ENCODE data around the gene VARS1. TPM values are rescaled to one million over a fixed set of nuclear protein-coding genes. Genes with fewer than 3 reads are reported as not detected.
"Not testable (repeated sequence)": the region's sequence is repeated elsewhere in the genome, so short reads cannot be mapped to it uniquely, and the experiment has no call there.

Gene VARS1
- total RNA-seq, 1 donor from 2014 or later, result 29.1 TPM

- DNase-seq, result no peak
Measured at GRCh38 chr6:31822036-31822821, 26.7 kb upstream of the VARS1 start.

DNA sequence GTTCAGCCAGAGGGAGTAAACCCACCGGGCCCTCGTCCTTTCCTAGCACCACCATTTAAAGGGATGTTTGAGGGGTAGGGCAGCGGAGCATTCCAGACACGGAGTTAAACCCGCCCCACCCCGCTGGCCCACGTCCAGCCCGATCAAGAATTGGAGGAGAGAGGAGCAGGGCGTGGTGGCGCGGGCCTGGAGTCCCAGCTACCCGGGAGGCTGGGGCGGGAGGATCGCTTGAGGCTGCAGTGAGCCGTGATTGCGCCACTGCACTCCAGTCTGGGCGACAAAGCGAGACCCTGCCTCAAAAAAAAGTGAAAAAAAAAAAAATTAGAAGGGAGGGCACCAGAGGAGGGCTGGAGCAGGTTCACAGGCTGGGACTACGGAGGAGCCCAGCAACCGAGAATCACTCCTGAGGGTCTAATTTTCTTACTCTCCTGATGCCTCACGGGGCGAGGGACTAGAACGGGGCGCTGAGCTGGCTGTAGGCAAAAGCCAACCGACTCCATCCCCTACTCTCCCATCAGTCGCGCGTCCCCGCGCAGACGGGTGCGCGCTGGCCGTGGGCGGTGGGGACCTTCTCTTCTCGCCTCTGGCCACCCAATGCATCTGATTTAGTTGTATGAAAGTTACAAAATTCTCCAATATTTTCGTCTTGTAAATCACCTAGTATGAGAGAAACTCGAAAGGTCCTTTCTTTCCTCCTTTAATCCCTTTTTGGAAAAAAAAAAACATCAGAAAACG is 25.9 kb upstream of the VARS1 start:
- DNase-seq, result no peak

DNA sequence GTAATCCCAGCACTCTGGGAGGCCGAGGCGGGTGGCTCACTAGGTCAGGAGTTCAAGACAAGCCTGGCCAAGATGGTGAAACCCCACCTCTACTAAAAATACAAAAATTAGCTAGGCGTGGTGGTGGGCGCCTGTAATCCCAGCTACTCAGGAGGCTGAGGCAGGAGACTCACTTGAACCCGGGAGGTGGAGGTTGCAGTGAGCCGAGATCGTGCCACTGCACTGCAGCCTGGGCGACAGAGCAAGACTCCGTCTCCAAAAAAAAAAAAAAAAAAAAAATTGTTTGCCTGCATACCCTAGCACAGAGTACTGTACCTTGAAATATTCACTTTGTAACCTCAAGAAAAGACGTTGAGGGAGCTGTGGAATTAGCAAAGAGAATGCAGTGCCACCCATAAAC is 24.8 kb upstream of the VARS1 start:
- not testable (repeated sequence) for DNase-seq

DNA sequence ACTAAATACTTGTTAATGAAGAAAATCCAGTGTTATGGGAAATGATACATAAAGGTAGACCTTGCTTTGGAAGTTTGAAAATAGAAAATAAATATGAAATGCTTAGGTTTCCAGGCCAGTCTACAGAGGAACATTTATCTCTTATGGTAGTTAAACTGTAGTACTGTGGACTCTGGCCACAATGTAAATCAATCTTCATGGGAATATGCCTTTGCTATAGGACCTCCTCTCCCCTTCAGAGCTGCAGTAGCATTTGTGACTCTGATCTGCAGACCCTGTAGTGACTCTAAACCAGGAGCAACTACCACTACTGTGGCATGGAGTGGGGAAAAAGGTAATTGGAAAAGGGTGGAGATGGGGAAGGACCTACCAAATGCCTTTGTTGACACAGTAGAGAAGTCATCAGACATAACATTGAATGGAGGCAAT is 24.3 kb upstream of the VARS1 start:
- no peak for DNase-seq

DNA sequence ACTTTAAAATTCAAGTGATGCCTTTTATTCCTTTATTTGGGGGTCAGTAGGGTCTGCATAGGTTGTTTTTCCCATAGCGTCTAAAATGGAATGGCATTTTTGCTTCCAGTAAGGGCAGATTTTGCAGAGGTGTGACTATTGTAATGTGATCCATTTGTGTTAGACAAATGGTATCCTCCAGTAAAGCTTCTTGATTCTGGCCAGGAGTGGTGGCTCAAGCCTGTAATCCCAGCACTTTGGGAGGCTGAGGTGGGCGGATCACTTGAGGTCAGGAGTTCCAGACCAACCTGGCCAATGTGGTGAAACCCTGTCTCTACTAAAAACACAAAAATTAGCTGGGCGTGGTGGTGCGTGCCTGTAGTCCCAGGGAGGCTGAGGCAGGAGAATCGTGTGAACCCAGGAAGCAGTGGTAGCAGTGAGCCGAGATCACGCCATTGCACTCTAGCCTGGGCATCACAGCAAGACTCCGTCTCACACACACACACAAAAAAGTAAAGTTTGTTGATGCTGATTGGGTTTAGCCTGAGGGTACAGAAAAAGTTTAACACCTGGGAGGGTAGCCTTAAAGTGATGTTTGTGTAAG is 22.5 kb upstream of the VARS1 start:
- not testable (repeated sequence) for DNase-seq

DNA sequence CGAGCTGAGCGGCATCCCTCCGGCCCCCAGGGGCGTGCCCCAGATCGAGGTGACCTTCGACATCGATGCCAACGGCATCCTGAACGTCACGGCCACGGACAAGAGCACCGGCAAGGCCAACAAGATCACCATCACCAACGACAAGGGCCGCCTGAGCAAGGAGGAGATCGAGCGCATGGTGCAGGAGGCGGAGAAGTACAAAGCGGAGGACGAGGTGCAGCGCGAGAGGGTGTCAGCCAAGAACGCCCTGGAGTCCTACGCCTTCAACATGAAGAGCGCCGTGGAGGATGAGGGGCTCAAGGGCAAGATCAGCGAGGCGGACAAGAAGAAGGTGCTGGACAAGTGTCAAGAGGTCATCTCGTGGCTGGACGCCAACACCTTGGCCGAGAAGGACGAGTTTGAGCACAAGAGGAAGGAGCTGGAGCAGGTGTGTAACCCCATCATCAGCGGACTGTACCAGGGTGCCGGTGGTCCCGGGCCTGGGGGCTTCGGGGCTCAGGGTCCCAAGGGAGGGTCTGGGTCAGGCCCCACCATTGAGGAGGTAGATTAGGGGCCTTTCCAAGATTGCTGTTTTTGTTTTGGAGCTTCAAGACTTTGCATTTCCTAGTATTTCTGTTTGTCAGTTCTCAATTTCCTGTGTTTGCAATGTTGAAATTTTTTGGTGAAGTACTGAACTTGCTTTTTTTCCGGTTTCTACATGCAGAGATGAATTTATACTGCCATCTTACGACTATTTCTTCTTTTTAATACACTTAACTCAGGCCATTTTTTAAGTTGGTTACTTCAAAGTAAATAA is 21.8 kb upstream of the VARS1 start:
- DNase-seq, result not testable (repeated sequence)

DNA sequence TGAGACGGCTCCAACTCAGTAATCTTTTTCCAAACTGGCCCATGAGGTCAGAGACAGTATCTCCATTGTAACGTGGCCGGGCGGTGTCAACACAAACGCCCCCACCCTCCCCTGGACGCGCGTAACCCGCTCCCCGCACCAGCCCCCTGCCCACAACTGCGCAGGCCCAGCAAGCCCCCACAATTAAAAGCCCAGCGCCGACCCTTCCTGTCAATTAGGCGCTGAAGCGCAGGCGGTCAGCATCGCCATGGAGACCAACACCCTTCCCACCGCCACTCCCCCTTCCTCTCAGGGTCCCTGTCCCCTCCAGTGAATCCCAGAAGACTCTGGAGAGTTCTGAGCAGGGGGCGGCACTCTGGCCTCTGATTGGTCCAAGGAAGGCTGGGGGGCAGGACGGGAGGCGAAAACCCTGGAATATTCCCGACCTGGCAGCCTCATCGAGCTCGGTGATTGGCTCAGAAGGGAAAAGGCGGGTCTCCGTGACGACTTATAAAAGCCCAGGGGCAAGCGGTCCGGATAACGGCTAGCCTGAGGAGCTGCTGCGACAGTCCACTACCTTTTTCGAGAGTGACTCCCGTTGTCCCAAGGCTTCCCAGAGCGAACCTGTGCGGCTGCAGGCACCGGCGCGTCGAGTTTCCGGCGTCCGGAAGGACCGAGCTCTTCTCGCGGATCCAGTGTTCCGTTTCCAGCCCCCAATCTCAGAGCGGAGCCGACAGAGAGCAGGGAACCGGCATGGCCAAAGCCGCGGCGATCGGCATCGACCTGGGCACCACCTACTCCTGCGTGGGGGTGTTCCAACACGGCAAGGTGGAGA is 19.7 kb upstream of the VARS1 start, which contains the start of the genes HSPA1A and HSPA1L:
TSS of gene HSPA1A (plus strand) at position 519 of the 814 bp plus-strand sequence. CDS start at position 733, 214 bp downstream.
TSS of gene HSPA1L (minus strand) at position 259 of the 814 bp plus-strand sequence. CDS start 3,311 bp downstream, outside the sequence.
- DNase-seq, result peak; percentile 93

- peak; percentile 99 for DNase-seq
Measured at GRCh38 chr6:31814677-31815024, 19.1 kb upstream of the VARS1 start.

DNA sequence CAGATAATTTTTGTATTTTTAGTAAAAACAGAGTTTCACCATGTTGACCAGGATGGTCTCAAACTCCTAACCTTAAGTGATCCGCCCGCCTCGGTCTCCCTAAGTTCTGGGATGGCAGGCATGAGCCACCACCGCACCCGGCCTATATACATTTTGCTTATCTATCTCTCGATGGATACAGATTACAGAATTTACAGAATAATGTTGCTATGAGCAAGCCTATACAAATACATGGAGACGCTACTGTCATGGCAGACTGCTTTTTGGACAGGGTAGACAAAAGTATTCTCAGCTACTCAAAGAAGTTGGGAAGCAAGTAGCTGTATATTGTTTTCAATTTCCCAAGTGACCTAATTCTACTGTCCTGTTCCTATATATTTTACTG is 17.9 kb upstream of the VARS1 start:
- no peak for DNase-seq

DNA sequence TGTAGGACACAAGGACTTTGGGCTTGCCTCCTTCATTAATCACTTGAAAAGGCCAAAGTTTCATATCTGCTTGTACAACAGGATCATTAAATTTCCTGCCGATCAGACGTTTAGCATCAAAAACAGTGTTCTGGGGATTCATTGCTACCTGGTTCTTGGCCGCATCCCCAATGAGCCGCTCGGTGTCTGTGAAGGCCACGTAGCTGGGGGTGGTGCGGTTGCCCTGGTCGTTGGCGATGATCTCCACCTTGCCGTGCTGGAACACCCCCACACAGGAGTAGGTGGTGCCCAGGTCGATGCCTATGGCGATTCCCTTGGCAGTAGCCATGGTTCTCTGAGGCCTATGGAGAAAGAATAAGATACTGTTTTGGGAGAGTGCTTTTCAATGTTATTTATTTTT is 16.1 kb upstream of the VARS1 start:
- DNase-seq, result no peak

DNA sequence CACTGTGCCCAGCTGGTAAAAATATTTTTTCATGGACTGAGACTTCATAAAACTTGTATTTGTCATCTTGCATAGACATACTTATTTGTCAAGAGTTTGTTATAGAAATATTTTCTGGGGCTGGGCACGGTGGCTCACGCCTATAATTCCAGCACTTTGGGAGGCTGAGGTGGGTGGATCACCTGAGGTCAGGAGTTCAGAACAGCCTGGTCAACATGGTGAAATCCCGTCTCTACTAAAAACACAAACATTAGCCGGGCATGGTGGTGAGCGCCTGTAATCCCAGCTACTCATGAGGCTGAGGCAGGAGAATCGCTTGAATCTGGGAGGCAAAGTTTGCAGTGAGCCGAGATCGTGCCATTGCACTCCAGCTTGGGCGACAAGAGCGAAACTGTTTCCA is 13.0 kb upstream of the VARS1 start:
- DNase-seq, result not testable (repeated sequence)

DNA sequence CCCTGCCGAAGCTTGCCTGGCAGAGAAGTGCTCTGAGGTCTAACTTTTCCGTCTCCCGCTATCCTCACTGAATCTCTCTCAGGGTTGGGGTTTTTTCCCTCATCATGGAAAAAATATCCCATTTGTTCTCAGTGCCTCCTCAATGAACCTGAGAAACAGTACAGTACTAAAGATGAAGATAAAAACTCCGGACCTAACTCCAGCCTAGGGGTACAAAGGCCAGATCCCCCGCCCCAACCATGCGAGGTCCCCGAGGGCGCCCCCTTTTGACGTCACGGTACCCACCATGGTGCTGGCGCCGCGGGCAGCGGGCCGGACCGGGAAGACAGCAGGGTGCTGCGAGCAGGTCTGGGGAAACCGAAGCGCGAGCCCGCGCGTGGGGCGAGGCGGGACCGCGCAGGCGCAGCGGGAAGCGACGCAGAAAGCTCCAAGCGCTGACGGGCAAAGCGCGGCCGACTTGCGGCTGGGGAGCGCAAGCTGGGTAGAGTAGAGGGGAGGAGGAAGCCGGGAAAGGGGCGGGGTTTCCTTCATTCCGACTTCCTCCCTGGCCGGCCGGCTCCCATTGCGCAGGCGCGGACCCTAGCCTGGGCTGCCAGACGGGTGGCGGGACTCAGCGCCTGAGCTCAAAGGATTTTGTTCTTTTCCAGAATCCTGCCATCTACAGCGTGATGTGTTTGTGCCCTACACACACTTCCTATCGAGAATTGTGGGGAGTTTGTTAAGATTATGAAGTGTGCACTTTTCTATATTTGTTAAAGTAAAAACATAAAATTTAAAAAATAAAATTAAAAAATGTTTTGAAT is 11.1 kb upstream of the VARS1 start, which contains the start of gene LSM2:
TSS of gene LSM2 (minus strand) at position 497 of the 803 bp plus-strand sequence. CDS start at position 288, 209 bp downstream.
- DNase-seq, result peak; percentile 94

GRCh38 chr6:31805939-31806469 is 10.5 kb upstream of the VARS1 start:
- no peak for DNase-seq

GRCh38 chr6:31801031-31801927 is 5.7 kb upstream of the VARS1 start:
- DNase-seq, result not testable (repeated sequence)

GRCh38 chr6:31799781-31800180 is 4.2 kb upstream of the VARS1 start:
- DNase-seq, result no peak

DNA sequence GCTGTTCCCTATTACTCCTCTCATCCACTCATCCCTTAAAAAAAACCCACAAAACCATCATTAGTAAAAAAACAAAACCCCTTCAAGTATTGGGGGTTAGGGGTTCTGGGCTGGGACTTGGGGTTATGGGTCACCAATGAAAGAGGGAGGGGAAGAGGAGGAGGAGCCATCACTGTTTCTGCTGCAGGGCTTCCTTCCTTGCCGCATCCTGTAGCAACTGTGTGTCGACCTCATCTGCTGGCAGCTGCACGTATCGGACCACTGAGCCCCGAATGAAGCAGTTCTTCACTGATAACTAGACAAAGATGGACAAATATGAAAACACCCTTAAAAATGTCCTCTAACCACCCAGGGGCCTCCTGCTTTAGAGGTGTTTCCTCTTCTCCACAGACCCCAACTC is 2.0 kb upstream of the VARS1 start:
- no peak for DNase-seq

- no peak for DNase-seq
Measured at GRCh38 chr6:31796993-31797385, 1.4 kb upstream of the VARS1 start.

DNA sequence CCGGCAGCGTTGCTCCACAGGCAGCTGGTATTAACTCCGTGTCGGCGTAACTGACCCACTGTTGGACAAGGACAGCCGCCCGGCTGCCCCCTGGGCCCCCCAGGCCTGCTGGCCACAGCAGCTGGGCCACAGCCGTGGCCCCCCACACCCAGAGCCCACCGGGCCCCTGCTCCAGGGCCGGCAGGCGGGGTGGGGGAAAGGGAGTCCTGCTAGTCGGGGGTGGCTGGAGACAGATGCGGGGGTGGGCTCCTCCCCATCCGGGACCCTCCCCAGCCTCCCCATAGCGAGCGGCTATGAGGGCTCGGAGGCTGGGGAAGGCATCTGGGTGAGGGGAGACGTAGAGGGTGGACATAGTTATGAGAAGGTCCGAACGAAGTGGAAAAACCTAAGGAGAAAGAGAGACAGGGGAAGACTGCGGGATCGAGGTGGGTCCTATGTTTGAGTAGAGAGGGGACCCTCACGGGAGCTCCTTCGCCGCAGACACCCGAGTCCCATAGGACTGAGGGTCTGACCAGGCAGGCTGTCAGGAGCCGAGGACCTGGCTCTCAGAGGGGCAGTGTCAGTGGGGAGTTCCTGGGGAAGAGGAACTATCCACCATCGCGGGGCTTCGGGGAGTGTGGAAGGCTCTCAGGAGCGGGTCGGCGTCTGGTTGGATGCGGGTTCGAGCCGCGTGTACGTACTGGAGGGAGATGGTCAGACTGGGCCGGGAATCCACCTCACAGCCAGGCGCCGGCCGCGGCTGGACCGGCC is 511 bp downstream of the VARS1 start:
- DNase-seq, result no peak

Data from skin of body (tissue), 2 donors.